ENCODE measurements around the gene CMIP. TPM values are rescaled to one million over a fixed set of nuclear protein-coding genes. Genes with fewer than 3 reads are reported as not detected.

Gene CMIP
- total RNA-seq, 1 donor from 2014 or later, result 27.7 TPM

DNA sequence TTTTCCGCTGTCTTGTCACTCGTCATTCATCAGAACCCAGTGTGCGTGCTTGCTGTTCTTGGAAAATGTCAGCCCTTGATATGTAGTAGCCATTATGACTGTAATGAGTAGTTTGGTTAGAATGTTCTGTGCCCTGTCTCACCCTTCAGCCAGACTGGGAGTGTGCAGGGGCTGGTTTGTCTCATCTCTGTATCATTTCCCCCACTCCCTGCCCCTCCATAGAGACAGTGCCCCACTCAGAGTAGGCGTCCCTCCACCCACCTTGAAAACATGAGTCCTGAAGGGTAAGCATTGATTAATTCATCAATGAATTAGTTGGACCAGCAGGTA lies 197.5 kb downstream of the CMIP start:
- TF ChIP-seq, protein P1, sequence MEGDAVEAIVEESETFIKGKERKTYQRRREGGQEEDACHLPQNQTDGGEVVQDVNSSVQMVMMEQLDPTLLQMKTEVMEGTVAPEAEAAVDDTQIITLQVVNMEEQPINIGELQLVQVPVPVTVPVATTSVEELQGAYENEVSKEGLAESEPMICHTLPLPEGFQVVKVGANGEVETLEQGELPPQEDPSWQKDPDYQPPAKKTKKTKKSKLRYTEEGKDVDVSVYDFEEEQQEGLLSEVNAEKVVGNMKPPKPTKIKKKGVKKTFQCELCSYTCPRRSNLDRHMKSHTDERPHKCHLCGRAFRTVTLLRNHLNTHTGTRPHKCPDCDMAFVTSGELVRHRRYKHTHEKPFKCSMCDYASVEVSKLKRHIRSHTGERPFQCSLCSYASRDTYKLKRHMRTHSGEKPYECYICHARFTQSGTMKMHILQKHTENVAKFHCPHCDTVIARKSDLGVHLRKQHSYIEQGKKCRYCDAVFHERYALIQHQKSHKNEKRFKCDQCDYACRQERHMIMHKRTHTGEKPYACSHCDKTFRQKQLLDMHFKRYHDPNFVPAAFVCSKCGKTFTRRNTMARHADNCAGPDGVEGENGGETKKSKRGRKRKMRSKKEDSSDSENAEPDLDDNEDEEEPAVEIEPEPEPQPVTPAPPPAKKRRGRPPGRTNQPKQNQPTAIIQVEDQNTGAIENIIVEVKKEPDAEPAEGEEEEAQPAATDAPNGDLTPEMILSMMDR (IDR thresholded peaks at IDR 0.05; ENCODE audit: insufficient read depth, low read length, poor library complexity, severe bottlenecking), result no peak
- Histone ChIP-seq H3K4me3 (ENCODE audit: low read depth, low read length) (no peak overlapping the region), H3K36me3 (ENCODE audit: control insufficient read depth, insufficient read depth, low read length) (no peaks in the 10 kb centered on the region), H3K27me3 (ENCODE audit: control insufficient read depth, insufficient read depth, low read length) (no peaks in the 10 kb centered on the region)
- no peak for DNase-seq (ENCODE audit: low read depth)

GRCh38 chr16:81642943-81643342 lies 198.3 kb downstream of the CMIP start:
- H3K36me3 ChIP-seq (ENCODE audit: control insufficient read depth, insufficient read depth, low read length), result no peaks in the 10 kb centered on the region
- TF ChIP-seq, protein P1 (IDR thresholded peaks at IDR 0.05; ENCODE audit: insufficient read depth, low read length, poor library complexity, severe bottlenecking), result no peak
- DNase-seq (ENCODE audit: low read depth), result no peak

DNA sequence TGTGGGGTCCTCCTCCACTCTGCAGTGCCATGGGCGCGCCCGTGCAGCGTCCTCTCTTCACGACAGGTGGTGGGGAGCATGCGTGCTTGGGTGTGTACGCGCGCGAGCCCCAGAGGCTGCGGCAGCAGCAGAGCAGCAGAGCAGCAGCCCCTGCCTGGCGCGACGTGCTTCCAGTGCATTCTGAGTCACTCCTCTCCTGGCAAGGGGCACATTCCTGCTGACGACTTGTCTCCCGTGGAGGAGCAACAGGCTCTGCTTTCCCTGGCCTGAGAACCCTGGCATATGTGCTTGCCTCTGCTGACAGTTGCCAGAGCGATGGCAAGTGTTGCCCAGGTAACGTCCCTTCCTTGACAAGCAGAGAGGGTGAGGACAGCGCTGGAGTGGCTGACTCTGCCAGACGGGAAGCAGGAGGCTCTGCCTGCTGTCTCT lies 200.7 kb downstream of the CMIP start:
- no peaks in the 10 kb centered on the region for H3K36me3 ChIP-seq (ENCODE audit: control insufficient read depth, insufficient read depth, low read length)
- H3K4me3 ChIP-seq (ENCODE audit: low read depth, low read length), result no peak overlapping the region
- H3K27me3 ChIP-seq (ENCODE audit: control insufficient read depth, insufficient read depth, low read length), result no peaks in the 10 kb centered on the region
- peak; percentile 96 for DNase-seq (ENCODE audit: low read depth)
- TF ChIP-seq, protein P1 (IDR thresholded peaks at IDR 0.05; ENCODE audit: insufficient read depth, low read length, poor library complexity, severe bottlenecking), result no peak

More at GRCh38 chr16:81642943-81643342, 198.3 kb downstream of the CMIP start:
- Histone ChIP-seq H3K4me3 (ENCODE audit: low read depth, low read length) (no peak overlapping the region), H3K27me3 (ENCODE audit: control insufficient read depth, insufficient read depth, low read length) (no peaks in the 10 kb centered on the region)

- no peaks in the 10 kb centered on the region for H3K27me3 ChIP-seq (ENCODE audit: control insufficient read depth, insufficient read depth, low read length)
- DNase-seq (ENCODE audit: low read depth), result no peak
- H3K4me3 ChIP-seq (ENCODE audit: low read depth, low read length), result no peak overlapping the region
- TF ChIP-seq, protein P1 (IDR thresholded peaks at IDR 0.05; ENCODE audit: insufficient read depth, low read length, poor library complexity, severe bottlenecking), result no peak
- no peaks in the 10 kb centered on the region for H3K36me3 ChIP-seq (ENCODE audit: control insufficient read depth, insufficient read depth, low read length)
These were observed 201.3 kb downstream of the CMIP start for GRCh38 chr16:81645925-81646324.

- DNase-seq (ENCODE audit: low read depth), result no peak
These were observed 202.0 kb downstream of the CMIP start for GRCh38 chr16:81646561-81646960.

DNA sequence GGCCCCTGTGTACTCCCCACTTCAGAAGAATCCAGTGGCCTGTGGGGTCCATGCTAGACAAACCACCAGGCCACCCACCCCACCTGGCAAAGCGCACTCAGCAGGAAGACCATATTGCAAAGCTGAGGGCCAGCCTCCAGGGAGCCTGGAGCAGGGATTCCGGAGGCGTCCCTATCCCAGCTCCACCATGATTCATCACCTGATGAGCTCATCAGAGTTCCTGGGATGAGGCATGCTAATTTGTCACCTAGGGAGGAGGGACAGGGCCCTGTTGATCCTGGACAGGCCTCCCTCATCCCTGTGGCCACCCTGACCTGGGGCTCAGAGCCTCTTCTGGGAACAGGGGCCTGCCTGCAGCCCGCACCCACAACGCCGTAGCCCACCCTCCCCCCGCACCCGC lies 202.9 kb downstream of the CMIP start:
- Histone ChIP-seq H3K27me3 (ENCODE audit: control insufficient read depth, insufficient read depth, low read length) (no peaks in the 10 kb centered on the region), H3K4me3 (ENCODE audit: low read depth, low read length) (no peak overlapping the region), H3K36me3 (ENCODE audit: control insufficient read depth, insufficient read depth, low read length) (no peaks in the 10 kb centered on the region)
- DNase-seq (ENCODE audit: low read depth), result peak; percentile 56
- TF ChIP-seq, protein P1 (IDR thresholded peaks at IDR 0.05; ENCODE audit: insufficient read depth, low read length, poor library complexity, severe bottlenecking), result no peak

More at GRCh38 chr16:81646561-81646960, 202.0 kb downstream of the CMIP start:
- Histone ChIP-seq H3K4me3 (ENCODE audit: low read depth, low read length) (no peak overlapping the region), H3K36me3 (ENCODE audit: control insufficient read depth, insufficient read depth, low read length) (no peaks in the 10 kb centered on the region), H3K27me3 (ENCODE audit: control insufficient read depth, insufficient read depth, low read length) (no peaks in the 10 kb centered on the region)
- TF ChIP-seq, protein P1 (IDR thresholded peaks at IDR 0.05; ENCODE audit: insufficient read depth, low read length, poor library complexity, severe bottlenecking), result no peak
